GM19452 (cell line): Measurements from ENCODE around the gene TSHZ1.

Experiments
- ATAC-seq: cut with Tn5 transposase; IDR thresholded peaks from one replicate; pipeline ENCODE4 v1.9.1; 2021; ENCODE audit not compliant: unreplicated experiment

The TSHZ1 gene

GRCh38 chr18:75210274-75211001 lies at the start of gene TSHZ1:
TSHZ1 (plus strand) TSS chr18:75210797; CDS start chr18:75211877, 1,080 bp downstream.
- ATAC-seq, result peak; percentile 34

GRCh38 chr18:75161256-75162028 lies 49.2 kb upstream of the TSHZ1 start:
- no peak for ATAC-seq

GRCh38 chr18:75162467-75162866 lies 48.1 kb upstream of the TSHZ1 start:
- no peak for ATAC-seq

DNA sequence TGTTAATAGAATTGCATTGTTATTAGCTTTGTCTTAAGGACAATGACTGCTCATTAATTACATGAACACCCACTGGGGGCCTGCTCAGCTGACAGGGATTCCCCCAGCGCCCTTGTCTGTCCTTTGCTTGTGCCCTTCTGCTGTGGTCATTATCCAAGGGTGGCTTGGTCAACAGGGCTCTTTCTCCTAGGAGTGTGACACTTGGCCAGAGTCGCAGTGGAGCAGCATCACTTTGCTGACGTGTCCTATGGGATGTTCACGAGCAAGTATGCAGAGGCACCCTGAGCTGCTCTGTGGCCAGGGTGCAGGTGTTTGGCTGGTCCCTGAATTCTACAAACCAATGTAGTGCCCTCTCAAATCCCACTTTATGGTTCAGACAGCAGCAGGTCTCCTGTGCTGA lies 47.6 kb upstream of the TSHZ1 start:
- ATAC-seq, result no peak

DNA sequence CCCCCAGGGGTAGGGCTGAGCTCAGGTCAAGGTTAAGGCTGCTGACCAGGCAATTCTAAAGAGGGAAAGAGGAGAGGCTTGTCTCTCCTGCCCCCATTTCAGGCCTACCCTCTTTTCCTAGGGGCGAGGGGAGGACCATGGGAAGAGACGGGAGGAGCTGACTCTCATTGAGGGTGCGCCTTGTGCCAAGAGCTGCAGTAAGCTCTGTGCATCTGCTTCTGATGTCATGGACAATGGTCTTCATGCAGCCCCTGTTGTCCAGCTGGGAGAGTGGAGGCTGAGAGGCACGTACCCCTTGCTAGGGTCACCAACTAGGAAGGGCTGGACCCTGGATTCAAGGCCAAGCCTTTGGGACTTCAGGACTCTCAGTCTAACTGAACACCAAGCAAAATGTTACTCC lies 46.9 kb upstream of the TSHZ1 start:
- ATAC-seq, result no peak

DNA sequence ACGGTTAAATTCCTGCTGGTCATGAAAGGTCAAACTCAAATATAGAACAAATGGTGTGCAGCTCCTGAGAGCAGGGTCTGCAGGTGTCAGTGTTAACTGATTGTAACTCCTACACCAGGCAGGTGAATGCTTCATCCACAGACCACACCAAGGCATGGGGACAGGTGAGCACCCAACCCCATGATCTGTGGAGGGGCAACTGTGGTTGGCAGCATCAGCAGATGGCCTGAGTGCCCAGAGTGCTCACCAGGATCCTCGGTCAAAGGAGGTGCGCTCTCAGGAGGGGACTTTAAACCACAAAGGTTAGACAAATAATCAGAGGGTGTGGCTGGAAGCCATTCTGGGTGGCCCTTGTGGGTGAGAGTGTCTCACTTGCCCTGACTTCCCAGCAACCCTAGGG lies 46.1 kb upstream of the TSHZ1 start:
- no peak for ATAC-seq

- ATAC-seq, result no peak
Observed at GRCh38 chr18:75165926-75166325, 44.7 kb upstream of the TSHZ1 start.

- ATAC-seq, result no peak
Observed at GRCh38 chr18:75167137-75167536, 43.5 kb upstream of the TSHZ1 start.

DNA sequence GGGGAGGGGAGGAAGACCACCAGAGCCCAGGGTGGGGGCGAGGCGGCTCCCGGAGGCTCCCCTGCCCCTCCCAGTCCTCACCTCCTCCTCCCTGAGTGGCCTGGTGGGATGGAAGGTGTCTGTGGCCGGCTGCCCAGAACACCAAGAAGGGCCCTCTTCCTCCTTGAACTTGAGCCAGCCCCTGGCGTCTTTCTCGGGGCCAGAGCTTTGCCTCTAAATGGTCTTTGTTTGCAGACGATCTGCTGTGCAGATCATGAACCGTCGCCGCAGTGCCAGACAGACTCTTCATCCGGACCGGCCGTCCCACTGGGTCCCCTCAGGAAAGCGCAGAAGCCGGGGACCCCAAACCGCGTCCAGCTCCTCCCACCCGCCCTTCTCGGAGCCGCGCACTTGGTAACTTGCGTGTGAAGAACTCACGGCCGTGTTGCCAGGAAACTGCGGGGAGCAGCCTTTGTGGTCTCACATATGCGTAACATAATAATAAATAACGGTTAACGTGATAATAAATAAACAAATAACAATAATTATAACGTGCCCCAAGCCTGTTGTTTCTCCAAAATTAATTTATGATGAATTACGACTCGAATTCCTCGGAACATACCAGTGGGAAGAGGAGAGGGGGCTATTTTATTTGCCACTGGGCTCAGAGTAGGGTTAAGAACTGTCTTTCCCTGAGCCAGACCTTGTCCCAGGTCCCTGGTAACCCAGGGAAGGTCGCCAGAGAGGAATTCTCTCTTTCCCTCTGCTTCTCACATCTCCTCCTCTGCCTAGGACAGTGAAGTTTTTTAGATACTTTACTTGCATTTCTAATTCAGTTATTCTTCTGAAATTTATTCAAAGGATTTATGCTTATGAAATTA lies 42.6 kb upstream of the TSHZ1 start:
- ATAC-seq, result no peak

- ATAC-seq, result no peak
Observed at GRCh38 chr18:75168619-75169018, 42.0 kb upstream of the TSHZ1 start.

GRCh38 chr18:75169411-75169810 lies 41.2 kb upstream of the TSHZ1 start:
- ATAC-seq, result no peak

DNA sequence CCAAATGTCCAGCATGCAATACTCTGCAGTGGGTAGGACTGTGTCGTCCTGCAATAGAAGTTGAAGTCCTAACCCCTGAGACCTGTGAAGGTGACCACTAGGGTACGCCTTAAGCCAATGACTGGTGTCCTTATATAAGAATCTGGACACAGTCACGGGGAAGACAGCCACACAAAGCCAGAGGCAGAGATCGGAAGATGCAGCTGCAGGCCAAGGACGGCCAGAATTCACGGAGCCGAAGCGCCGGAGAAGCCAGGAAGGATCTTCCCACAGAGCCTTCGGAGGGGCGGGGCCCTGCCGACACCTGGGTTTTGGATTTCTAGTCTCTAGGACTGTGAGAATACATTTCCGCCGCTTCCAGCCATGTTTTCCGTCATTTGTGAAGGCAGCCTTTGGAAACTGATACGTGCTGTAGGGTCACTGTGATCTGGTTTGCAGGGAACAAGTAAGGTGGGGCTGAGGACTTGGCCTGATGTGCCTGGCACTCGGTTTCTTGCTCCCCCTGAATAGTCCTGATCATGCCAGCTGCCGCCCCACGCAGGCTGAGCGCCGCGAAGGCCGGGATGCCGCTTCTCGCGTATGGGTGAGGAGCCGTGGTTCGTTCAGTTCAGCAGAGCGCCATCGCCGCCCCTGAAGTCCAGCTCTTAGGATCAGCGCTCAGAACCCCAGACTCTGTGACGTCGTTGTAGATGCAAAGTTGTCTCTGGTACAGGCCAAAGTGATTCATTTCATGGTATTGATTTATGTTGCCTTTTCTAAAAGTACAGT lies 40.4 kb upstream of the TSHZ1 start:
- no peak for ATAC-seq

DNA sequence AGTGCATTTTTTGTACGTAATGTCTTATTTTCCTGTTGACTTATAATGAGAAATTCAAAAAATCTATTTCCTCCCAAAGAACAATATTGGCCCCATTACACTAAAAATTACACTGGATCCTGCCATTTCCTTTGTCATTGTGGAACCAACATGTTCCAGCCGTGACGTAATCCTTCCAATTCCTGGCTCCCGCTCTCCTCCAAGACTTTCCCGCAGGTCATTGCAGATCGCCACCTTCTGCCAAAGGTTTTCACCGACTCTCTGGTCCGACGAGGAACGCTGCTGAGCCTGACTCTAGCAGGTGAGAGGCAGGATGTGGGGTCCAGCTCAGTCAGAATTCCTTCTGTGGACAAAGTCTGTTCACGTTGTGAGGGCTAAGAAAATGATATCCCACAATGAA lies 39.7 kb upstream of the TSHZ1 start:
- no peak for ATAC-seq

DNA sequence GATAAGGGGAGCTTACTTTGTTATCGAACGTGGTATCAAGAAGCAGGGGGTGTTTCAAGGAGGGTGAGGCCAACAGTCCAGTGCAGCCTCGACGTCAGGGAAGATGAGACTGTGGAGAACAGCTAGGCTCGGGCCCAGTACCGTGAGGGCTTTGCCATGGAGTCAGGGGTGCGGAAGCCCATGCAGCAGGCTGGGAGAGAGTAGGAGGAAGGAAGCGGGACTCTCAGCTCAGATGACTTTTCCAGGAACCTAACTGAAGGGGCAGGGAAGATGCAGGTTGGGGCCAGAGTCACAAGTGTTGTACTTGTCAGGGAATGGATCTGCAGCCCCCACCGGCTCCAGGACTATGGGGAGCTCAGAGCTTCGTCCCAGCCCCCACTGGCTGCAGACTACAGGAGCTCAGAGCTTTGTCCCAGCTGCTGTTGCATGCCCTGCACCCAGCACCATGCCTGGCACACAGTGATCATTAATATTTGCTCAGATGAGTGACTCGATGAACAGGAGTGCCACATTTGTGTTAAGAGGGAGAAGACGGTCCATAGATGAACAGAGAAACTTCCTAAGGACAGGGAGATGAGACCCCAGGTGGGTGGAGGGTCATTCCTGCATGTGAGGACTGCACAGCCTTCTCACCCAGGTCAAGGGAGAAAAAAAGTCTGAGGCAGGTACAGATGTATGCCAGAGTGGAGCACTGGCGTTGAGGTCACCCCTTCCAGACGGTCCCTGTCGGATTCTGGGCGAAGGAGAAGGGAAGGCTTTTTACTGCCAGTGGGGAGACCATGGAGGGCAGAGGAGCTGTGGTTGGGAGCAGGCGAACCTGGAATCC lies 38.1 kb upstream of the TSHZ1 start:
- ATAC-seq, result peak; percentile 17

DNA sequence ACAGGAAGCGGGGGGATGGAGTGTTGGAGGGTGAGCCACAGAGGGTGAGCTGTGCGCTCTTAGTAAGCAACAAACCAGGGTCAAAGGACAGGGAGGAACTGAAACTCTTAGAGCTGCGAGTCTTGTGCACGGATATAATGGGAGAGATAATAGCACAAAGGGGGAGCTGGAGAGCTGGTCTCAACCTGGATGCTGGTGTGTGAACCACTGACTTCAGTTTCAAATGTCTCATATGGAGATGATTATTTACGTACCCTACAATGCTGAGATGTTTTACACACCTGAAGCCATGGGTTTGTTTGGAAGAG lies 37.5 kb upstream of the TSHZ1 start:
- ATAC-seq, result peak; percentile 93

DNA sequence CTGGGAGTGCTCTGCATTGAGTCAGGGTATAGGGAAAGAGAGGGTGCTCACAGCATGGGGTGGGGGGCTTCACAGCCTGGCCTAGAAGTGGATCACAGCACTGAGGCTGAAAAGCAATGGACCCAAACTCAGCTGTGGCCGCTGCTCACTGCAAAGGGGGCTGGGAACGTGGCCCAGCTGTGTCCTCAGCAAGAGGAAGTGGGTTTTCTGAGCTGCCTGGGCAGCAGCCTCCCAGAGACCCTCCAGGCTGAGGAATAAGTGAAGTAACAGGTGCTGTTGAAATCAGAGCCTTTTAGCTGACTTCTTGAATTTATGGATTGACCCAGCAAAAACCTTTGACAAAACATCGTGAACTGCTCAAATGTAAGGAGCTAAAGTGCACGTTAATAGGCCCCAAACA lies 36.9 kb upstream of the TSHZ1 start:
- no peak for ATAC-seq

- ATAC-seq, result no peak
Observed at GRCh38 chr18:75176849-75177248, 33.7 kb upstream of the TSHZ1 start.

DNA sequence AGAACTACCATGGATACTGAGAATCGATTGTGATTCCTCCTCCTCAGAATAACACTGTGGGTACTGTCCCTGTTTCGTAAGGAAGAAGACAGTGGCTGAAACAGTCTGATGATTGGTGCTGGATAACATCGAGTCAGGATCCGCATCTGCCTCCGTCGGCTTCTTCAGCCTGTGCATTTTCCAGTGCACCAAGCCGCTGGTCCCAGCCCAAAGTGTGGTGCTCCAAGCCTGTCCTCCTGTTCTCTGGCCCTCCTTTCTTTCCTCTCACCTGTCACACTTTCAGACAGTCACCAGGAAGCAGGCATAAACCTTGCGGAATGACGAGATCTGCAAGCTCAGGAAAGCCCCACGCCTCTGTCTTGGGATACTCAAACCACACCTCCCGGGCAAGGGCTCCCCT lies 32.2 kb upstream of the TSHZ1 start:
- ATAC-seq, result no peak

DNA sequence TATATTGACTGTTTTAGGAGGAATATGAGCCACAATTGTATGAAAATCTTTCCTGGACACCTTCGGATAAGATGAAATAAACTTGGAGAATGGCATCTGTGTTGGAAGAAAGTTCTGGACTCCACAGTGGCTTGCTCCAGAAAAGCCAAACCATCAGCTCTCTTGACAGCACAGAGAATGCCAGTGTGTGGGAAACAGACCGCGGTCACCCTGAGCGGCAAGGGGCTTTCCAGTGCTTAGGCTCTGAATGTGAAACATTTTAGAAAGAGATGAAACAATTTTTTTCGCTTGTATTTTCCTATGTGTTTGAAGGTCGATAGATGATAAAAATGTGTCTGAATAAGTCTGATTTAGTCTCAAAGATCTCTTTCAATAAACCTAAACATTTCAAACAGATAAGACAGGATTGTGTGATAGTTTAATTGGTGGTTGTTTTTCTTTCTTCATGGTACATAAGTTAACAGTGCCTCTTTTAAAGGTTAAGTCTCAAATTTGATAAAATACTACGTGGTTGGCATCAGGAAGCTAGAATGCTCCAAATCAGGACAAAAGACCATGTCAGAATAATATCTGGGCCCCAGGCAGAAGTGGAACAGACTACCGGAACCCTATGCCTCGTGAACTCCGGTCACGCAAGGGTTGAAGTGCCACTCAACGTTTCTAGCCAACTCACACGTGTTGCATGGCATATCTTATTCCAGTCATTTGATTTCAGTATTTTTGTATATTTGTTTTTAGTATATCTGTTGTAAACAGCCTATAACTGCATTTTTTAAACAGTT lies 30.6 kb upstream of the TSHZ1 start:
- no peak for ATAC-seq
